Activated gamma-delta T cell (primary cell): ENCODE measurements around the gene MSH3.
"Not testable (repeated sequence)": the region's sequence is repeated elsewhere in the genome, so short reads cannot be mapped to it uniquely, and the experiment has no call there.

Experiments used
- DNase-seq: peaks from one replicate; lab custom pipeline; 2025; lab: John Stamatoyannopoulos, UW

The MSH3 gene

DNA sequence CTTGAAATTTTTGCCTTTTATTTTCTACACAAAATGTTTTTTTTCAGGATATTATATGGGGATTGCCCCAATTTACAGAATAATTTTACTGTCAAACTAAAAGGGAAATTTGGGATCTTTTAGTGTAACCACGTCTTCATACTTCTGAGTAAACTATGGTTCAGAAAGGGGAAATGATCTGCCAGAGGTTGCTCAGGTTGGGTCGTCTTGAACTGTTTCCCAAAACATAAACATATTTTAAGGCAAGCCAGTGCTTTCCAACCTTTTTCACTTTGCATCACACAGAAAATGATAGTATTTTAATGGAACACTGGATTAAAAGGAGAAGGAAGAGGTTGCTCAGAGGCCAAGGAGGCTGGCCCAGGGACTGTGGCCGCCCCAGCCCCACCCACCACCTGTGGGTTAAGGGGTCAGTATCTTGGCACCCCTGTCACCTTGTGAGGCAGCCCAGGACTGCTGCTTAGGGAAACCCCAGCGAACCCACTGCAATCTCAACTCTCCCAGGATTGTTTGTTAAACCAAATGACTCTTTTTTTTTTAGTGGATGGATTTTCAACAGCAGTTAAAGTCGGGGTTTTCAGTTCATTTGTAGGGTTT lies 143.1 kb downstream of the MSH3 start:
- DNase-seq, result no peak

DNA sequence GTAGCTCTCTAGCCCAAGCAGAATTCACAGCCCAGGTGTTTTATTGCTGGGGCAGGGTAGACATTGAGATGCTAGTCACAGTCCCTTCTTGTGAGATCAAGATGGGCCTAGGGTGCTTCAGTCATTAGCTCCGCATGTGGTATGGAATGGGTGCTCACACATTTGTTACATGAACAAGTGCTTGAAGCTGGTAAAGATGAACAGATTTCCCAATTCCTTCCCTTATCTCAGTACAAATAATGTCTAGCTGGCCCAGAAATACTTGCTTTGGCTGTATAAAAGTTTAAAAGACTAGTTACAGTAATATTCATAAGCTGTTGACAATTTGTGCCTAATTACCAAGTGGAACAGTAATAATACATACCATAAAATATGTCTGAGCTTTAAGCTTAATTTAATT lies 143.7 kb downstream of the MSH3 start:
- DNase-seq, result no peak

DNA sequence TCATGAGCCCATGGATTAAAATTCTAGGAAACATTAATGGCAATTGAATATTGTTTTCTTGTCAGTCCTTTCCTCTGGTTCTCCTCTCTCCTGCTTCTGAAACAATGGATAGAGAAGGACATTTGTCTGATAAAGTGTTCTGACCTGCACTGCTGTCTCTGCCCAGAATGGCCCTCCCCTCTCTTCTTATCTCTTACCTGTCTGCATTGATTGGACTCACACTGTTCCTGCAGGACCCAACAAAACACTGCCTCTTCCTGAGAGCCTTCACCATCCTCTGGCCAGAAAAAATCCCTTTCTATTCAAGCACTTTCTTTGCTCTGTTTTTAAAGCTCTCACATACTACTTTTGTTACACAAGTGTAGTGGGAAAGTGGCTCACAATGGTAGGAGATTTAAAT lies 144.2 kb downstream of the MSH3 start:
- DNase-seq, result no peak

DNA sequence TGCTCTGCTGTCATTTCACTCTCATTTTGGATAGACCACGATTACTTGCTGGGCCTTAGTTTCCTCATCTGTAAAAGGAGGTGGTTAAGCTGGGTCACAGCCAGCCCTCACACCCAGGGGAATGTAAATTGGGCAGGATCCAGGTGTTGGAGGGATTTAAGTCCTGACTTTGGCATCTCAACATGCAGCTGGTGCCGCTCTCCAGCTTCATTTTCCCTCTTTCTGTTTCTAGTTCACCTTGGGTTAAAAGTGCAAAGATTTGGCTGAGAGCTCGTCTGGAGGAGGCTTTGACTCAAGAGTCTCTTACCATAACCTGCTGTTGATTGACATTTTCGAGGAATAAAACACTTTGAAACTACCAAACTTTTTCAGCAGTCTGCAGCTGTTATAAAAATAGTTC lies 144.6 kb downstream of the MSH3 start:
- DNase-seq, result no peak

DNA sequence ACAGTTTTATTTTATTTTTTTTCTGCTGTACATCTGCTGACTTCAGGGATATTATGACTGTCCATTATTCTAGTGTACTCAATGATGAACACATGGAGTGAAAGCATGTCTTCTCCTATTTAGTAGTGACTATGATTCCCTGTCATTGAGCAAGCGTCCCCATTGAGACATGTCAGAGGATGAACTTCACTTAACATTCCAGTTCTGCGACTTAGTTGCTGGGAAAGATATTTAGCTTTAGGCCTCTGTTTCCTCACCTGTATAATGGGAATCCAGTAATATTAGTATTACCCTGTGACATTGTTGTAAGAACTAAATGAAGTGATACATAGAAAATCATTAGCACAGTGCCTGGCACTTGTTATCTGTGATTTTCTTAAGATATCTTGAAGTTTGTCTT lies 145.1 kb downstream of the MSH3 start:
- no peak for DNase-seq

DNA sequence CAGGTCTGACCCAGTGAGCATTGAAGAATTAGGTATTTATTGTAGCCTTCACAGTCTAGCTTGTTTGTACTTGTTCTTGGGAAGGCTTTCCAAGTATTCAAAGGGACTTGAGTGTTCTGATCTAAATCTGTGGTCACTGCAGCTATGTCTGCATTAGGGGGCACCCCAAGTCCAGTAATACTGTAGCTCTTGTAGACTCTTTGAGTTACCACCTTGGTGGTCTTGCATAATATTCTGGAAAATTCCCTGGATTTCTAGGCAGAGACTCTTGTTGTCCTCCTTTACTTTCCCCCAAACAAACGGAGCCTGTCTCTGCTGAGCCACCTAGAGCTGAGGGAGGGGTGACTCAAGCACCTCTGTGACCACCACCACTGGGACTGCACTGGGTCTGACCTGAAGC lies 149.9 kb downstream of the MSH3 start:
- DNase-seq, result no peak

DNA sequence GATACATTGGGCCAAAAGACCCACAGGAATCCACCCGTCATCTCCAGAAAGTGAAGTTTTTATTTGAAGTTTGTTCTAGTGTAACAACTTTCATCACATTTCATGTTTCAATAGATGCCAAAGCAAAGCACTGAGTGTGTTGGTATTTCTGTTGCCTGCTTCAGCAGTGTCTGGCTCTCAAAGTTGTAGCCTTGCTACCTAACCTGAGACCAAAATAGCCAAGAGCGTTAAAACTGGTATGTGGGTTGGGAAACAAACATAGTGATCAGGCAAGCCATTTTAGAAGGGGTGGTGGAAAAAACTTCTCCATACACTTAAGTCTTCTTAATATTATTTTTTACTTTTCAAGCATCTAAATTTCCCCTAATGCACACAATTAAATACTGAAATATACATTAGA lies 150.6 kb downstream of the MSH3 start:
- no peak for DNase-seq

DNA sequence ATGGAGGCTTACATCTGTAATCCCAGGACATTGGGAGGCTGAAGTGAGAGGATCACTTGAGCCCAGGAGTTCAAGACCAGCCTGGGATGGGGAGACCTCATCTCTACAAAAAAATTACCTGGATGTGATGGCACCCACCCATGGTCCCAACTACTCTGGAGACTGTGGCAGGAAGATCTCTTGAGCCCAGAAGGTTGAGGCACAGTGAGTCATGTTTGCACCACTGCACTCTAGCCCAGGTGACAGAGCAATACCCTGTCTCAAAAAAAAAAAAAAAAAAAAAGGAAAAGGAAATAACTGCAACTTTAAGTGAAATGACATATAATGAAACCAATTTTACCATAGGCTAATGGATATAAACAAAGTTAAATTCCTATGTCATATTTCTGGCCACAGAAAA lies 152.5 kb downstream of the MSH3 start:
- DNase-seq, result no peak

DNA sequence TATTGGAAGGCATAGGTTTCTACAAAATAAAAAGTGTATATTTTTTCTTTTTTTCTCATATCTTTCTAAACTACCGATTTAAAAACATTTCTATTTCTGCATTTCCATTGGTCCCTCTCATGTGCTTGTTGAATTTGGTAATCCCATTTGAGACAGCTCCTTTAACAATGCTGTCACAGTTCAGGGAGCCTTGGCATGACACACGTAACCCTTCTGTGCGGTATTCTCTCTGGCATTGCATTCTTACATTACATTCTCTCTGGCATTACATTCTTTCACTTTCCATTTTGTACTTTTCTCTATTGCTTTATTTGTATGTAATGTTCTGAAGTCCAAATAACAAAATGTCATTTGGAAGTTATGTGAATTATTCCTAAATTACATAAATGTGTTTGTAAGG lies 155.0 kb downstream of the MSH3 start:
- no peak for DNase-seq

DNA sequence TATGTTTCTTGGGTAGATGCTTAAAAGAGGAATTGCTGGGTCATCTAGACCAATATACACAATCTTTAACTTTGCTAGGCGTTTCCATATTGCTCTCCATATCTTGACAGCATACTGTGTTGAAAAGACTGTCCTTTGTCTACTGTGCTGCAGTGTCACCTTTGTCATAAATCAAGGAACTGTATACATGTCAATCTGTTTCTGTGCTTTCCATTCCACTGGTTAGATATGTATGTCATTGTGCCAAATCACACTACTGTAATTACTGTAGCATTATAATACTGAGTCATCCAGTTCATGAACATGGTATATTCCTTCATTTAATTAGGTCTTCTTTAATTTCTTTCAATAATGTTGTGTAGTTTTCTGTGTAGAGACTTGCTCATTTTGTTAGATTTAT lies 156.0 kb downstream of the MSH3 start:
- no peak for DNase-seq

DNA sequence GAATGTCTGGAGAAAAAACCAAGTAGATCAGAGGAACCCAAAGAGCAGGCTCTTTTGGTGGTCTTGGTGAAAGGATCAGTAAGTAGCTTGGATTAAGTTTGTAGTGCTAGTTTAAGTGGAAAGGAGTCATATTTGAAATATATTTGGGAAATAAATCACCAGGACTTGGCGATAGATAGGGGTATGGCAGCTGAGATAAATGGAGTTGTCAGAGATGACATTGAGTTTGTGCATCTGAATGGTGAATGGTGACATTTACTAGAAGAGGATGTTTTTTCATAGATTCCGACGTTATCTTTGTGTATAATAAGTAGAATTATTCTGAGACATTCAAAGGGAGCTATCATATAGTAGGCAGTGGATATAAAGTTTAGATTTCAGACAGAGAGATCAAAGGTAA lies 162.1 kb downstream of the MSH3 start:
- no peak for DNase-seq

DNA sequence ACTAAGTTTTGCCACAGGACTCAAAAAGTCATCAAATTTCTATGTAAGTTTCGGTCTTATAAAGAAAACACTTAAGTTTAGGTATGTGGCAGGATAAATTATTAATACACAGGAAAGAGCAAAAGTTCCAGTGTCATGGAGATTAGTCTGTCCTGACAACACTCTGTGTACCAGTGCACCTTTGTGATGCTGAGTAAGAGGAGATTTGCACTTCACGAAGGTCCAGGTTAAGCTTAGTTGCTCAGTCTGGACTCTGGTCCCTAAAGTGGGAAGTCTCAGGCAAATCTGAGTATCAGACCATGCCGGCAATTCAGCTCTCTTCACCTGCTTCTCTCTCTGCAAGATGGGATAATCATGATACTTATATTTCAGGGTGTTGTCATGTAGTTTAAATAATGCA lies 166.2 kb downstream of the MSH3 start:
- DNase-seq, result no peak

DNA sequence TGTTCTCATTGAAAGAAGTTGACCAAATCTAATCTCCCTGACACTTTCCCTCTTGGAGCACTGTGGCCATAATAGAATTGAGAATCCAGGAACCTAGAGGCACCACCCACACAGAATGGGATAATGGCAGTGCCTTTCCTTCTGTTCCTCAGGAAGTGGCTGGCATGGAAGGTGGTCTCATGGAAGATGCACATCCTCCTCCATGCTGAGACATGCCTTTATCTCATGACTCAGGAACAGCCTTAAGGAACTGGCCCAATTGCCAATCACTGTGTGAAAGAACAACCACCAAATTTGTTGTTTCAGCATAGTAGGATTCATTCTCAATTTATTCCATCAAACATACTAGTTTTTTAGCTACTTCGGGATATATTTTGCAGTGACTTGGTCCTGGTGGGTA lies 168.2 kb downstream of the MSH3 start:
- DNase-seq, result no peak

DNA sequence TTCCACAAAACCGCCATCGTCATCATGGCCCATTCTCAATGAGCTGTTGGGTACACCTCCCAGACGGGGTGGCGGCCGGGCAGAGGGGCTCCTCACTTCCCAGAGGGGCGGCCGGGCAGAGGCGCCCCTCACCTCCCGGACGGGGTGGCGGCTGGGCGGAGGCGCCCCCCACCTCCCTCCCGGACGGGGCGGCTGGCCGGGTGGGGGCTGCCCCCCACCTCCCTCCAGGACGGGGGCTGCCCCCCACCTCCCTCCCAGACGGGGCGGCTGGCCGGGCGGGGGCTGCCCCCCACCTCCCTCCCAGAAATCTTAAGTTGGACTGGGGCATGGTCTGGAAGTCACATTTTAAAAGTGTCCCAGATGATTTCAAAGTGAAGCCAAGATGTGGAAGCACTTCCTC lies 169.7 kb downstream of the MSH3 start:
- peak; percentile 10 for DNase-seq

DNA sequence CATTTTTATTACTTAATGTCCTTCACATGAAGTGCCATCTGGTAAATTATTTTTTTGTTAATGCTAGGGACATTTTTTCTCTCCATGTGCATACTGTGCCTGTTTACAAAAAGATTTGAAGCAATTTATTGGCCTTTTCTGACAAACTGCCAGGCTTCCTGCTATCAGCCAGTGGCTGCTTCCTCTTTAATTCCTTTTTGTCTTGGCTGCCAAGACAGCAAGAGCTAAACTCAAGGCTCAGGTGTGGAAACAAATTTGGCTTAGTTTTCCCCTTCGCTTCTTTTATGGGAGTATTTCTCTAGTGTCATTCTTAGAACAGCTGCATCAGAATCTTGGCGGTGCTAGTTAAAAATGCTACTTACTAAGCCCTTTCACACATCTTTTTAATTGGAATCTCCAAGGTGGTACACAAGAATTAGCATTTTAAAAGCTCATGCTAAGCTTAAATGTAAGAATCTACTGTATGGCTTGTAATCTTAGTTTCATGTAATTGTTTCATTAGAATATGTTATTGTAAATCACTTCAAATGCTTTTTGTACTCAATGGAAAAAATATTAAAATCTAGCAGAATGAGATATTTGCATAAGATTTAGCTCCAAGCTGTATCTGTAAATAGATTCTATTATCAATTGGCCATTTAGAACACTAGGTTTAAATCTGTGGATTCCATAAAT lies 171.5 kb downstream of the MSH3 start:
- no peak for DNase-seq

DNA sequence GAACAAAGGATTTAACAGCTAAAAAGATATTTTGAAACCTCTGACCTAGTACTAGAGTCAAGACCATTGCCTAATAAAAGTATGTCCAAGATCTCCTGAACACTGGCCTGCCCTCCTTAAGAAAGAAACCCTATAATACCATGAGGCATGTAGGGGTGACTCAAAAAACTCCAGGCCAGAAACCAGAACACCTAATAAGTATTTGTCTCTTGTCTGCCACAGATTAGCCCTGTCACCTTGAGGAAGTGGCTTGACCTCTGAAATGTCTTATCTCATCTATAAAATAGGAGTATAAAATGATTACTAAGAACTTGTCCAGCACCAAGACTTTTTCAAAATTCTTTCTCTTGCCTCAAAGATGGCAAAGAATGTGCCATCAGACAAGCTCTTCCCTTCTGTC lies 180.3 kb downstream of the MSH3 start:
- DNase-seq, result no peak

DNA sequence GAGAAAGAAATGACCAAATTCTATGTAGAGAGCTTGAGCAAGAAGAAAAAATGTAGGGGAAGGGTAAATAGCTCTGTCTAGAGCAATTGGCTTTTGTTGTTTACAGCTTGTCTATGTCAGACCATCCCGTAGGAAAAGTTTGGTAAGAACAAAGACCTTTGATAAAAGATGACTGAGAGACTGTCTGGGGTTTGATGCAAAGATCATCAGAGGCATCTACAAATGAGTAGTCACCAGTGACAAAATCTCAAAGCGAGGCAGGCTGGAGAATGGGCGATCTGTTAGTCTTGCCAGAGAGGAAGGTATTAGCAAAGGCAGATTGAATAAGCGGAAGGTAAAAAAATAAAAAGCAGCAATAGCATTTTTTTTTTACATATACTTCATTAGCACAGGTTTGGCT lies 180.7 kb downstream of the MSH3 start:
- no peak for DNase-seq

DNA sequence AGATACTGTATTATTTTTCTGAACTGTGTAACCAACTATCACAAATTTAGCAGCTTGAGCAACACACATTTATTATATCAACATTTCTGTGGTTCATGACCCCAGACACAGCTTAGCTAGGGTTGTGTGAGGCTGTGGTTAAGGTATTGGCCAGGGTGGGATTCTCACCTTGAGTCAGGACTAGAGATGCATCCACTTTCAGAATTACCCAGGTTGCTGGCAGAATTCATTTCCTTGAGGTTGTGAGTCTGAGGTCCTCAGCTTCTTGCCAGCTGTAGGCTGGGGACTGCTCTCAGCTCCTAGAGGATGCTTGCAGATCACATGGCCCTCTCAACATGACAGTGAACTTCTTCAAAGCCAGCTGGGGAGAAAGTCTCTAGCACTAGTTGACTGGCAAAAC lies 183.2 kb downstream of the MSH3 start:
- no peak for DNase-seq

DNA sequence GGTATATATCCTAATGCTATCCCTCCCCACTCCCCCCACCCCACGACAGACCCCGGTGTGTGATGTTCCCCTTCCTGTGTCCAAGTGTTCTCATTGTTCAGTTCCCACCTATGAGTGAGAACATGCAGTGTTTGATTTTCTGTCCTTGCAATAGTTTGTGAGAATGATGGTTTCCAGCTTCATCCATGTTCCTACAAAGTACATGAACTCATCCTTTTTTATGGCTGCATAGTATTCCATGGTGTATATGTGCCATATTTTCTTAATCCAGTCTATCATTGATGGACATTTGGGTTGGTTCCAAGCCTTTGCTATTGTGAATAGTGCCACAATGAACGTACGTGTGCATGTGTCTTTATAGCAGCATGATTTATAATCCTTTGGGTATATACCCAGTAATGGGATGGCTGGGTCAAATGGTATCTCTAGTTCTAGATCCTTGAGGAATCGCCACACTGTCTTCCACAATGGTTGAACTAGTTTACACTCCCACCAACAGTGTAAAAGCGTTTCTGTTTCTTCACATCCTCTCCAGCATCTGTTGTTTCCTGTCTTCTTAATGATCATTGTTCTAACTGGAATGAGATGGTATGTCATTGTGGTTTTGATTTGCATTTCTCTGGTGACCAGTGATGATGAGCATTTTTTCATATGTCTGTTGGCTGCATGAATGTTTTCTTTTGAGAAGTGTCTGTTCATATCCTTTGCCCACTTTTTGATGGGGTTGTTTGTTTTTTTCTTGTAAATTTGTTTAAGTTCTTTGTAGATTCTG lies 186.8 kb downstream of the MSH3 start:
- not testable (repeated sequence) for DNase-seq

DNA sequence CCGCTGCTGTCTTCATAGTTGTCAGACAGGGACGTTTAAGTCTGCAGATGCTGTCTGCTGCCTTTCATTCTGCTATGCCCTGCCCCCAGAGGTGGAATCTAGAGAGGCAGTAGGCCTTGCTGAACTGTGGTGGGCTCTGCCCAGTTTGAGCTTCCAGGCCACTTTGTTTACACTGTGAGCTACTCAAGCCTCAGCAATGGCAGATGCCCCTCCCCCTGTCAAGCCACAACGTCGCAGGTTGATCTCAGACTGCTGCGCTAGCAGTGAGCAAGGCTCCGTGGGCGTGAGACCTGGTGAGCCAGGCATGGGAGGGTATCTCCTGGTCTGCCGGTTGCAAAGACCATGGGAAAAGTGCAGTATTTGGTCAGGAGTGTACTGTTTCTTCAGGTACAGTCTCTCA lies 192.0 kb downstream of the MSH3 start:
- DNase-seq, result not testable (repeated sequence)

DNA sequence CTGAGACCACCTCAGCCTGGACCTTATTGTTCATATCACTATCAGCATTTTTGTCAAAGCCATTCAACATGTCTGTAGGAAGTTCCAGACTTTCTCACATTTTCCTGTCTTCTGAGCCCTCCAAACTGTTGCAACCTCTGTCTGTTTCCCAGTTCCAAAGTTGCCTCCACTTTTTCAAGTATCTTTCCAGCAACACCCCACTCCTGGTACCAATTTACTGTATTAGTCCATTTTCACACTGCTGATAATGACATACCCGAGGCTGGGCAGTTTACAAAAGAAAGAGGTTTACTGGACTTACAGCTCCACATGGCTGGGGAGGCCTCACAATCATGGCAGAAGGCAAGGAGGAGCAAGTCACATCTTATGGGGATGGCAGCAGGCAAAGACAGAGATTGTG lies 195.7 kb downstream of the MSH3 start:
- not testable (repeated sequence) for DNase-seq

DNA sequence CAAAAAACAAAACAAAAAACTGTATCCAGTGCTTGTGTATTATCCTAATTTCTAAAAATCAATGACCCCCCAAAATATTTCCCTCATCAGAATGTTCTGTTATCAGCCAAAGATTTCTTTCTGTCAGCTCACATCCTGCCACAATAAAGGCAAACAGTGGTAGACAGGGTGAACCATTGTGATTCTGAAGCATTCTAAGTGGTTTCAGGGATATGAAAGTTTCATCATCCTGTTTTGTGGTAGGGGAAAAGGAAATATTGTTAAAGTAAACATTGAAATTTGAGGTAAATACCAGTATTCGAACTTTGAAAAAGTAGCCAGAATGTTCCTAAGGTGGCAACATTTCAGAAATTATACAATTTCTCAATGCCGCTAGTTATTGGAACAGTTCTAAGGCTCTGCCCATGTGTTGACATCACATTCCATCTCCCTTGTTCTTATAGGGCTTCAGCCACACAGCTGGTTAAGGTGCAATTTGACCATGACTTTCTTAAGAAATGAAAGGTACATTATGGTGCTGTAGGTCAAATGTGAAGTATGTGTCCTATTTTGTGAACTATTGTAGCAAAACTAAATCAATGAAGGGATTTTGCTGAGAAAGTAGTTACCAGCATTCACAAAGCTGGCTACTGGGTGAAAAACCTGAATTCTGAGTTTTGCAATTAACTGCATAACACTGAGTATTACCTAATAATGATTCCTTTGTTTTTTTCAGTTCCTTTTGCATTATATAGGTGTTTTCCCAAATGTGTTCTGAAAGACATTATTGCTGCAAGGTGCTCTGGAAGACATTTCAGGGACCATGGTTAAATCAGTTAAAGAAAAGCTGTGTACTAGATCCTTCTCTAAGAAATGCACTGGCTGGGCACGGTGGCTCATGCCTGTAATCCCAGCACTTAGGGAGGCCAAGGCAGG lies 198.1 kb downstream of the MSH3 start:
- DNase-seq, result no peak
